Osteocyte (in vitro differentiated cells): ENCODE results near the gene RASGRP2. TPM values are rescaled to one million over a fixed set of nuclear protein-coding genes. Genes with fewer than 3 reads are reported as not detected.

Source experiments
- DNase-seq: peaks from one replicate; pipeline ENCODE4 v3.0.0; 2021; ENCODE audit warnings: mixed read lengths; ENCODE audit not compliant: unreplicated experiment; ENCODE audit errors: extremely low spot score
- H3K27ac Mint-ChIP-seq: one replicate; pipeline ENCODE4 v1.8.0; 2021; ENCODE audit warnings: mild to moderate bottlenecking, mixed read lengths; ENCODE audit not compliant: unreplicated experiment
- H3K27me3 Mint-ChIP-seq: one replicate; pipeline ENCODE4 v1.8.0; 2021; ENCODE audit warnings: mixed read lengths; ENCODE audit not compliant: unreplicated experiment
- H3K36me3 Mint-ChIP-seq: one replicate; pipeline ENCODE4 v1.8.0; 2021; ENCODE audit warnings: mixed read lengths; ENCODE audit not compliant: unreplicated experiment
- H3K4me1 Mint-ChIP-seq: one replicate; pipeline ENCODE4 v1.8.0; 2021; ENCODE audit warnings: mixed read lengths; ENCODE audit not compliant: unreplicated experiment
- H3K4me3 Mint-ChIP-seq: one replicate; pipeline ENCODE4 v1.8.0; 2021; ENCODE audit warnings: mild to moderate bottlenecking, moderate library complexity, mixed read lengths; ENCODE audit not compliant: unreplicated experiment
- H3K9me3 Mint-ChIP-seq: one replicate; pipeline ENCODE4 v1.8.0; 2021; ENCODE audit warnings: mixed read lengths; ENCODE audit not compliant: unreplicated experiment
- CTCF ChIP-seq: fragments of 200-600 bp; sonication (generic); IDR thresholded peaks from 2 replicates; pipeline ENCODE4 v1.5.0; 2021; ENCODE audit warnings: antibody characterized with exemption, mild to moderate bottlenecking, moderate library complexity
- total RNA-seq: library from RNA; stranded (reverse); gene quantifications from 2 replicates; pipeline ENCODE4 v1.2.1, GENCODE V29; 2021

The RASGRP2 gene
- total RNA-seq, 1 donor from 2014 or later: 10.3 TPM

- no peak overlapping the region for H3K4me3 Mint-ChIP-seq
- H3K27ac Mint-ChIP-seq: no peak overlapping the region
- no peaks in the 10 kb centered on the region for H3K36me3 Mint-ChIP-seq
- no peak for DNase-seq
- H3K9me3 Mint-ChIP-seq: no peaks in the 10 kb centered on the region
- TF ChIP-seq CTCF: no peak
- H3K27me3 Mint-ChIP-seq: peaks cover 54% of the 10 kb centered on the region
- H3K4me1 Mint-ChIP-seq: peaks cover 19% of the 10 kb centered on the region
These were observed 30.8 kb downstream of the RASGRP2 start for GRCh38 chr11:64713016-64713707.

- H3K36me3 Mint-ChIP-seq: no peaks in the 10 kb centered on the region
- H3K9me3 Mint-ChIP-seq: no peaks in the 10 kb centered on the region
- peaks cover 50% of the 10 kb centered on the region for H3K27me3 Mint-ChIP-seq
- H3K27ac Mint-ChIP-seq: no peak overlapping the region
- H3K4me1 Mint-ChIP-seq: peaks cover 19% of the 10 kb centered on the region
- DNase-seq: no peak
- TF ChIP-seq CTCF: no peak
- no peak overlapping the region for H3K4me3 Mint-ChIP-seq
These were observed 31.4 kb downstream of the RASGRP2 start for GRCh38 chr11:64712430-64713015.

GRCh38 chr11:64711956-64712362 lies 32.0 kb downstream of the RASGRP2 start:
- no peak for TF ChIP-seq CTCF
- Mint-ChIP-seq H3K4me3 (no peak overlapping the region), H3K9me3 (no peaks in the 10 kb centered on the region), H3K27me3 (peaks cover 44% of the 10 kb centered on the region), H3K4me1 (peaks cover 17% of the 10 kb centered on the region), H3K36me3 (no peaks in the 10 kb centered on the region), H3K27ac (no peak overlapping the region)
- no peak for DNase-seq

- Mint-ChIP-seq H3K36me3 (no peaks in the 10 kb centered on the region), H3K27ac (no peak overlapping the region)
These were observed 32.6 kb downstream of the RASGRP2 start for GRCh38 chr11:64711138-64711955.

More at GRCh38 chr11:64711138-64711955, 32.6 kb downstream of the RASGRP2 start:
- no peaks in the 10 kb centered on the region for H3K9me3 Mint-ChIP-seq
- no peak overlapping the region for H3K4me3 Mint-ChIP-seq
- no peak for DNase-seq
- peaks cover 17% of the 10 kb centered on the region for H3K4me1 Mint-ChIP-seq
- TF ChIP-seq CTCF: no peak
- peaks cover 43% of the 10 kb centered on the region for H3K27me3 Mint-ChIP-seq
